Neuronal stem cell (in vitro differentiated cells): ENCODE measurements around the gene SLAIN2.
"Not testable (repeated sequence)": the region's sequence is repeated elsewhere in the genome, so short reads cannot be mapped to it uniquely, and the experiment has no call there.

Source experiments
- DNase-seq: peaks from one replicate; pipeline ENCODE4 v3.0.0-alpha.2; 2013; ENCODE audit warnings: low spot score
- H2AFZ ChIP-seq: one replicate; pipeline ENCODE4 v1.6.1; 2013; ENCODE audit warnings: mild to moderate bottlenecking, low read length, inconsistent platforms
- H2AK5ac ChIP-seq: 2 replicates; pipeline ENCODE4 v1.6.1; 2013; ENCODE audit warnings: low read depth, mild to moderate bottlenecking, inconsistent platforms, low read length, moderate library complexity, mixed read lengths
- H2BK120ac ChIP-seq: 2 replicates; pipeline ENCODE4 v1.6.1; 2013; ENCODE audit warnings: low read depth, mild to moderate bottlenecking, inconsistent platforms, low read length, moderate library complexity, mixed read lengths
- H2BK12ac ChIP-seq: one replicate; pipeline ENCODE4 v1.6.1; 2013; ENCODE audit warnings: low read length, inconsistent platforms
- H2BK15ac ChIP-seq: 2 replicates; pipeline ENCODE4 v1.6.1; 2013; ENCODE audit warnings: mild to moderate bottlenecking, low read length, inconsistent platforms, mixed read lengths
- H2BK5ac ChIP-seq: one replicate; pipeline ENCODE4 v1.6.1; 2013; ENCODE audit warnings: inconsistent platforms, mild to moderate bottlenecking, low read length, moderate library complexity
- H3K14ac ChIP-seq: one replicate; pipeline ENCODE4 v1.6.1; 2013; ENCODE audit warnings: low read length, inconsistent platforms
- H3K18ac ChIP-seq: 2 replicates; pipeline ENCODE4 v1.6.1; 2013; ENCODE audit warnings: low read length, inconsistent platforms
- H3K23ac ChIP-seq: 2 replicates; pipeline ENCODE4 v1.6.1; 2013; ENCODE audit warnings: low read depth, mild to moderate bottlenecking, mixed read lengths, low read length, inconsistent platforms; ENCODE audit not compliant: poor library complexity
- H3K27ac ChIP-seq: replicated peaks from 3 replicates; pipeline ENCODE4 v1.5.1; 2013; ENCODE audit warnings: low read length, inconsistent platforms
- H3K27me3 ChIP-seq, 3 experiments: 2 replicates each; pipeline ENCODE4 v1.6.1; 2013; ENCODE audit warnings: low read length in 3 of 3, mild to moderate bottlenecking in 2 of 3, inconsistent platforms in 1 of 3, low read depth in 1 of 3, mixed read lengths in 1 of 3, moderate library complexity in 1 of 3; ENCODE audit not compliant: control insufficient read depth in 3 of 3, insufficient read depth in 3 of 3
- H3K36me3 ChIP-seq, 2 donors: replicated peaks in 1 of 2; 2 replicates each; pipeline ENCODE4 v1.6.1; 2013; ENCODE audit warnings: low read length in 2 of 2; ENCODE audit not compliant: control insufficient read depth in 2 of 2, insufficient read depth in 2 of 2
- H3K4ac ChIP-seq: 2 replicates; pipeline ENCODE4 v1.6.1; 2013; ENCODE audit warnings: inconsistent platforms, mild to moderate bottlenecking, low read length, moderate library complexity
- H3K4me1 ChIP-seq, 2 donors: 1 replicate in 1 of 2; 2 replicates in 1 of 2; pipeline ENCODE4 v1.6.1; 2013; ENCODE audit warnings: low read length in 2 of 2, low read depth in 1 of 2; ENCODE audit not compliant: control insufficient read depth in 2 of 2, insufficient read depth in 1 of 2
- H3K4me2 ChIP-seq: one replicate; pipeline ENCODE4 v1.6.1; 2013; ENCODE audit warnings: mild to moderate bottlenecking, low read length, inconsistent platforms; ENCODE audit not compliant: insufficient read depth, poor library complexity, severe bottlenecking
- H3K4me3 ChIP-seq, 2 donors: 2 replicates each; pipeline ENCODE4 v1.5.1; 2013; ENCODE audit warnings: low read length in 2 of 2, mild to moderate bottlenecking in 2 of 2, inconsistent platforms in 1 of 2, moderate library complexity in 1 of 2
- H3K79me1 ChIP-seq: one replicate; pipeline ENCODE4 v1.6.1; 2013; ENCODE audit warnings: low read depth, mild to moderate bottlenecking, inconsistent platforms, low read length, moderate library complexity
- H3K9ac ChIP-seq: one replicate; pipeline ENCODE4 v1.6.1; 2013; ENCODE audit warnings: mild to moderate bottlenecking, low read depth, low read length, inconsistent platforms; ENCODE audit not compliant: poor library complexity
- H3K9me3 ChIP-seq, 2 donors: replicated peaks in 1 of 2; 2 replicates each; pipeline versions ENCODE3 to v1.6.1; 2013; ENCODE audit warnings: low read length in 2 of 2, mild to moderate bottlenecking in 2 of 2, inconsistent platforms in 1 of 2, low read depth in 1 of 2, mixed read lengths in 1 of 2, moderate library complexity in 1 of 2; ENCODE audit not compliant: control insufficient read depth in 2 of 2, insufficient read depth in 1 of 2
- H4K8ac ChIP-seq: one replicate; pipeline ENCODE4 v1.6.1; 2013; ENCODE audit warnings: low read depth, mild to moderate bottlenecking, inconsistent platforms, low read length, moderate library complexity
- H4K91ac ChIP-seq: one replicate; pipeline ENCODE4 v1.6.1; 2013; ENCODE audit warnings: low read length, low read depth, mild to moderate bottlenecking, inconsistent platforms; ENCODE audit not compliant: poor library complexity
- WGBS, 2 donors: extraction: QIAGEN DNeasy Blood & Tissue Kit; methylation state at CpG; one replicate each; pipeline ENCODE4 v1.1.7; 2013; ENCODE audit warnings: missing lambda C conversion rate in 2 of 2, mixed read lengths in 1 of 2; ENCODE audit not compliant: insufficient read length in 2 of 2, insufficient replicate concordance in 1 of 2; ENCODE audit errors: extremely low coverage in 2 of 2; 5-methylcytosine and 5-hydroxymethylcytosine counted together

Gene SLAIN2

GRCh38 chr4:48439988-48440387, 98.7 kb downstream of the SLAIN2 start:
- Histone ChIP-seq H2BK12ac (no peak overlapping the region), H3K27me3 (no peaks in the 10 kb centered on the region), H3K9ac (no peak overlapping the region), H3K18ac (no peak overlapping the region), H2AFZ (peak overlapping the region; percentile 7), H4K8ac (no peak overlapping the region), H3K9me3 (no peaks in the 10 kb centered on the region), H3K4me1 (no peaks in the 10 kb centered on the region), H3K27ac (no peak overlapping the region), H2BK120ac (no peak overlapping the region), H2BK5ac (no peak overlapping the region), H3K4ac (no peak overlapping the region), H3K23ac (no peak overlapping the region), H3K14ac (no peak overlapping the region), H3K36me3 (no peaks in the 10 kb centered on the region), H2BK15ac (no peak overlapping the region), H3K4me2 (no peak overlapping the region), H4K91ac (no peak overlapping the region), H3K4me3 (no peak overlapping the region), H2AK5ac (no peak overlapping the region), H3K79me1 (no peaks in the 10 kb centered on the region)
- DNase-seq, result no peak
- no CpG with 5 or more reads among the region's 2 CpGs for WGBS, 2 donors

- not testable (repeated sequence) for H3K79me1 ChIP-seq, H3K4me1 ChIP-seq, H3K18ac ChIP-seq, H3K36me3 ChIP-seq, H3K27ac ChIP-seq, H2BK120ac ChIP-seq, H3K4me2 ChIP-seq, H3K14ac ChIP-seq, H4K91ac ChIP-seq, H3K4me3 ChIP-seq, H2AFZ ChIP-seq, H4K8ac ChIP-seq, H2BK15ac ChIP-seq, H3K27me3 ChIP-seq, H2BK5ac ChIP-seq, H3K4ac ChIP-seq, H3K23ac ChIP-seq, H3K9me3 ChIP-seq, H2BK12ac ChIP-seq, H3K9ac ChIP-seq, H2AK5ac ChIP-seq, DNase-seq
- no CpG with 5 or more reads among the region's 5 CpGs for WGBS, 2 donors
Observed at GRCh38 chr4:48440914-48441313, 99.6 kb downstream of the SLAIN2 start.

GRCh38 chr4:48445704-48446103, 104.4 kb downstream of the SLAIN2 start:
- Histone ChIP-seq H3K79me1 (no peaks in the 10 kb centered on the region), H2BK120ac (no peak overlapping the region), H2BK15ac (no peak overlapping the region), H3K9ac (no peak overlapping the region), H3K27ac (no peak overlapping the region), H3K23ac (no peak overlapping the region), H4K91ac (no peak overlapping the region), H2BK5ac (no peak overlapping the region), H3K4me2 (no peak overlapping the region), H2BK12ac (no peak overlapping the region), H2AFZ (no peak overlapping the region), H3K14ac (no peak overlapping the region), H3K18ac (no peak overlapping the region), H3K36me3 (no peaks in the 10 kb centered on the region), H2AK5ac (no peak overlapping the region), H3K4ac (no peak overlapping the region), H3K4me3 (no peak overlapping the region), H3K4me1 (no peaks in the 10 kb centered on the region), H3K27me3 (no peaks in the 10 kb centered on the region), H3K9me3 (peaks cover 0 to 2% of the 10 kb centered on the region in 2 donors), H4K8ac (no peak overlapping the region)
- DNase-seq, result no peak
- WGBS, 2 donors, result no CpG with 5 or more reads among the region's 3 CpGs

GRCh38 chr4:48446642-48447041, 105.3 kb downstream of the SLAIN2 start:
- Histone ChIP-seq H3K18ac (no peak overlapping the region), H3K4me1 (no peaks in the 10 kb centered on the region), H3K14ac (no peak overlapping the region), H2BK120ac (no peak overlapping the region), H2AK5ac (no peak overlapping the region), H3K79me1 (no peaks in the 10 kb centered on the region), H3K4me2 (no peak overlapping the region), H3K36me3 (no peaks in the 10 kb centered on the region), H3K9ac (no peak overlapping the region), H2BK5ac (no peak overlapping the region), H2BK15ac (no peak overlapping the region), H2AFZ (no peak overlapping the region), H3K4me3 (no peak overlapping the region), H4K91ac (no peak overlapping the region), H3K27me3 (no peaks in the 10 kb centered on the region), H4K8ac (no peak overlapping the region), H3K23ac (no peak overlapping the region), H2BK12ac (no peak overlapping the region), H3K27ac (no peak overlapping the region), H3K9me3 (peaks cover 0 to 2% of the 10 kb centered on the region in 2 donors), H3K4ac (no peak overlapping the region)
- WGBS, 2 donors, result no CpG with 5 or more reads among the region's 1 CpG
- DNase-seq, result no peak
